Measurements from ENCODE around the gene ALG14.

The ALG14 gene

GRCh38 chr1:94927405-94928175 lies 145.2 kb downstream of the ALG14 start:
- DNase-seq (ENCODE audit: low spot score) = no peak

- DNase-seq (ENCODE audit: low spot score) = peak; percentile 35
These were observed 145.8 kb downstream of the ALG14 start, which contains the start of gene CNN3 for GRCh38 chr1:94926915-94927404. CNN3 (minus strand) TSS chr1:94927110; CDS start chr1:94926894, 216 bp downstream.

- DNase-seq (ENCODE audit: low spot score) = no peak
These were observed 146.4 kb downstream of the ALG14 start for GRCh38 chr1:94926126-94926914.

GRCh38 chr1:94925561-94926125 lies 147.1 kb downstream of the ALG14 start:
- no peak for DNase-seq (ENCODE audit: low spot score)

- DNase-seq (ENCODE audit: low spot score) = no peak
These were observed 147.7 kb downstream of the ALG14 start for GRCh38 chr1:94925004-94925403.

All from hematopoietic multipotent progenitor cell treated with erythropoietin and hydrocortisone succinate and interleukin-3 and kit ligand, for 17 days (in vitro differentiated cells).